HEK293 (cell line): ENCODE measurements around the gene MAGI2.

Source experiments
- CTCF ChIA-PET: fragments of 350-600 bp; formaldehyde crosslinking; extraction: SDS; loops from one replicate; lab custom pipeline; 2021; ENCODE audit warnings: antibody characterized with exemption; lab: Yijun Ruan, JAX
- POLR2A ChIA-PET: fragments of 300-600 bp; formaldehyde crosslinking; extraction: SDS; loops from one replicate; lab custom pipeline; 2020; ENCODE audit warnings: antibody characterized with exemption, inconsistent platforms; lab: Yijun Ruan, JAX
- H3K27ac ChIP-seq: fragments of 200-500 bp; sonication (Bioruptor generic); 2 replicates; pipeline ENCODE4 v1.5.1; 2014; ENCODE audit warnings: low read depth, low read length, control low read depth, inconsistent platforms; ENCODE audit errors: extremely low read depth
- H3K36me3 ChIP-seq, 2 experiments: fragments of 200-500 bp in 1 of 2; sonication (Bioruptor generic) in 1 of 2; 1 replicate in 1 of 2; 2 replicates in 1 of 2; pipeline ENCODE4 v1.5.1; 2014 to 2017; ENCODE audit warnings: inconsistent platforms in 2 of 2, low read length in 2 of 2; ENCODE audit not compliant: control insufficient read depth in 2 of 2, insufficient read depth in 1 of 2
- H3K4me1 ChIP-seq: fragments of 200-500 bp; sonication (Bioruptor generic); 2 replicates; pipeline ENCODE4 v1.5.1; 2014; ENCODE audit warnings: mild to moderate bottlenecking, low read length, inconsistent platforms; ENCODE audit not compliant: control insufficient read depth, insufficient read depth
- H3K4me3 ChIP-seq: 2 replicates; pipeline ENCODE4 v1.5.1; 2011; ENCODE audit warnings: low read depth, mild to moderate bottlenecking, control low read depth, low read length, moderate library complexity
- H3K9me3 ChIP-seq: fragments of 200-500 bp; sonication (Bioruptor generic); 2 replicates; pipeline ENCODE4 v1.5.1; 2014; ENCODE audit warnings: low read depth, low read length, inconsistent platforms; ENCODE audit not compliant: control insufficient read depth, insufficient read depth
- BCL11B ChIP-seq: fragments of 450-650 bp; formaldehyde crosslinking; IDR thresholded peaks from 2 replicates; pipeline ENCODE4 v1.5.1; 2016; ENCODE audit warnings: low read depth, missing biosample characterization, missing genetic modification characterization
- FEZF1 ChIP-seq: fragments of 450-650 bp; formaldehyde crosslinking; IDR thresholded peaks from 2 replicates; pipeline ENCODE4 v1.5.1; 2016; ENCODE audit warnings: missing biosample characterization, missing genetic modification characterization
- GLIS1 ChIP-seq: fragments of 450-650 bp; formaldehyde crosslinking; IDR thresholded peaks from 2 replicates; pipeline ENCODE4 v1.5.1; 2016; ENCODE audit warnings: missing biosample characterization, missing genetic modification characterization
- PATZ1 ChIP-seq: fragments of 450-650 bp; formaldehyde crosslinking; IDR thresholded peaks from 2 replicates; pipeline ENCODE4 v1.5.1; 2016; ENCODE audit warnings: missing biosample characterization, missing genetic modification characterization
- REST ChIP-seq: fragments of 450-650 bp; formaldehyde crosslinking; IDR thresholded peaks from 2 replicates; pipeline ENCODE4 v1.5.1; 2016; ENCODE audit warnings: missing biosample characterization, missing genetic modification characterization
- SCRT2 ChIP-seq: fragments of 450-650 bp; formaldehyde crosslinking; IDR thresholded peaks from 2 replicates; pipeline ENCODE4 v1.5.1; 2016; ENCODE audit warnings: missing biosample characterization, missing genetic modification characterization
- WT1 ChIP-seq: fragments of 450-650 bp; formaldehyde crosslinking; IDR thresholded peaks from 2 replicates; pipeline ENCODE4 v1.5.1; 2016; ENCODE audit warnings: missing biosample characterization, missing genetic modification characterization
- ZBTB26 ChIP-seq: fragments of 450-650 bp; formaldehyde crosslinking; optimal IDR thresholded peaks from 2 replicates; pipeline ENCODE3; 2016; ENCODE audit warnings: missing biosample characterization, mild to moderate bottlenecking, missing genetic modification characterization
- ZNF10 ChIP-seq: fragments of 450-650 bp; formaldehyde crosslinking; IDR thresholded peaks from 2 replicates; pipeline ENCODE4 v1.5.1; 2017; ENCODE audit warnings: missing biosample characterization, missing genetic modification characterization
- ZNF112 ChIP-seq: fragments of 450-650 bp; formaldehyde crosslinking; IDR thresholded peaks from 2 replicates; pipeline ENCODE4 v1.5.0; 2017; ENCODE audit warnings: missing biosample characterization, missing genetic modification characterization
- ZNF132 ChIP-seq: fragments of 450-650 bp; formaldehyde crosslinking; IDR thresholded peaks from 2 replicates; pipeline ENCODE4 v1.5.1; 2017; ENCODE audit warnings: missing biosample characterization, missing genetic modification characterization, borderline replicate concordance
- ZNF184 ChIP-seq: fragments of 450-650 bp; IDR thresholded peaks from 2 replicates; pipeline ENCODE4 v1.5.1; 2018; ENCODE audit warnings: missing biosample characterization, mild to moderate bottlenecking, missing genetic modification characterization
- ZNF2 ChIP-seq: fragments of 450-650 bp; formaldehyde crosslinking; IDR thresholded peaks from 2 replicates; pipeline ENCODE4 v1.5.1; 2016; ENCODE audit warnings: missing biosample characterization, missing genetic modification characterization
- ZNF211 ChIP-seq: fragments of 450-650 bp; formaldehyde crosslinking; IDR thresholded peaks from 2 replicates; pipeline ENCODE4 v1.5.1; 2016; ENCODE audit warnings: low read depth, missing biosample characterization, missing genetic modification characterization
- ZNF239 ChIP-seq: fragments of 450-650 bp; formaldehyde crosslinking; IDR thresholded peaks from 2 replicates; pipeline ENCODE4 v1.5.1; 2016; ENCODE audit warnings: missing biosample characterization, missing genetic modification characterization
- ZNF24 ChIP-seq: fragments of 450-650 bp; formaldehyde crosslinking; IDR thresholded peaks from 2 replicates; pipeline ENCODE4 v1.5.1; 2016; ENCODE audit warnings: missing biosample characterization, missing genetic modification characterization
- ZNF37A ChIP-seq: fragments of 450-650 bp; IDR thresholded peaks from 2 replicates; pipeline ENCODE4 v1.5.1; 2018; ENCODE audit warnings: missing biosample characterization, missing genetic modification characterization
- ZNF561 ChIP-seq: fragments of 450-650 bp; IDR thresholded peaks from 2 replicates; pipeline ENCODE4 v1.5.1; 2018; ENCODE audit warnings: missing biosample characterization, missing genetic modification characterization, borderline replicate concordance
- ZNF624 ChIP-seq: fragments of 450-650 bp; formaldehyde crosslinking; IDR thresholded peaks from 2 replicates; pipeline ENCODE4 v1.5.1; 2017; ENCODE audit warnings: missing biosample characterization, missing genetic modification characterization
- ZNF747 ChIP-seq: fragments of 450-650 bp; formaldehyde crosslinking; IDR thresholded peaks from 2 replicates; pipeline ENCODE4 v1.5.1; 2016; ENCODE audit warnings: missing biosample characterization, missing genetic modification characterization

MAGI2 gene

GRCh38 chr7:78742694-78743093 is 710.8 kb downstream of the MAGI2 start:
- Histone ChIP-seq H3K9me3 (no peaks in the 10 kb centered on the region), H3K27ac (no peak overlapping the region), H3K4me3 (no peak overlapping the region), H3K36me3 (no peaks in the 10 kb centered on the region), H3K4me1 (no peaks in the 10 kb centered on the region)
- TF ChIP-seq ZNF24 (no peak), ZNF2 (tag by site-specific recombination) (no peak), WT1 (tag by site-specific recombination) (no peak), ZNF132 (tag by site-specific recombination) (no peak), ZBTB26 (tag by site-specific recombination) (no peak), ZNF10 (tag by site-specific recombination) (no peak), REST (no peak), ZNF561 (tag by site-specific recombination) (no peak)
- ChIA-PET CTCF (no interaction called here), POLR2A (no interaction called here)

GRCh38 chr7:78736548-78736947 is 716.9 kb downstream of the MAGI2 start:
- H3K27ac ChIP-seq, result no peak overlapping the region
- H3K36me3 ChIP-seq, result no peaks in the 10 kb centered on the region
- POLR2A ChIA-PET, result no interaction called here
- no peak for TF ChIP-seq ZNF239 (tag by site-specific recombination)
- no peak for TF ChIP-seq SCRT2 (tag by site-specific recombination)
- no peak for TF ChIP-seq ZNF37A
- TF ChIP-seq ZNF184 (tag by site-specific recombination), result no peak
- no peak for TF ChIP-seq ZNF747
- no peak for TF ChIP-seq ZNF112 (tag by site-specific recombination)
- TF ChIP-seq BCL11B (tag by site-specific recombination), result no peak
- TF ChIP-seq PATZ1, result no peak
- no peak for TF ChIP-seq GLIS1 (tag by site-specific recombination)
- no peak for TF ChIP-seq ZNF211 (tag by site-specific recombination)
- TF ChIP-seq FEZF1, result no peak
- TF ChIP-seq ZNF624 (tag by site-specific recombination), result no peak
- TF ChIP-seq, all 188 proteins: peak for 0
- H3K9me3 ChIP-seq, result no peaks in the 10 kb centered on the region
- no peak overlapping the region for H3K4me3 ChIP-seq
- H3K4me1 ChIP-seq, result no peaks in the 10 kb centered on the region
- CTCF ChIA-PET, result no interaction called here
